Stimulated activated CD8-positive, alpha-beta memory T cell treated with anti-CD3 and anti-CD28 coated beads, Interleukin-7, amount 100 ng/mL, for 1 hour (primary cell): Measurements from ENCODE around the gene SLC25A48.

ENCODE experiments used
- DNase-seq, 2 donors: peaks; one replicate each; pipeline ENCODE4 v3.0.0-alpha.2; 2020; ENCODE audit warnings: low read depth in 2 of 2

The SLC25A48 gene

GRCh38 chr5:135834639-135835529, at the start of gene SLC25A48:
Gene SLC25A48 (plus strand): TSS chr5:135834663. CDS start chr5:135834848, 185 bp downstream.
- DNase-seq = no peak

GRCh38 chr5:135800656-135801055, 33.8 kb upstream of the SLC25A48 start:
- DNase-seq = no peak

- DNase-seq = no peak
Measured at GRCh38 chr5:135810188-135810943, 24.1 kb upstream of the SLC25A48 start.

GRCh38 chr5:135811007-135811406, 23.5 kb upstream of the SLC25A48 start:
- no peak for DNase-seq

- no peak for DNase-seq
Measured at GRCh38 chr5:135813758-135814157, 20.7 kb upstream of the SLC25A48 start.

GRCh38 chr5:135814316-135814715, 20.1 kb upstream of the SLC25A48 start:
- DNase-seq = no peak

- no peak for DNase-seq
Measured at GRCh38 chr5:135814812-135815211, 19.7 kb upstream of the SLC25A48 start.

GRCh38 chr5:135821061-135821801, 13.2 kb upstream of the SLC25A48 start:
- DNase-seq = no peak

GRCh38 chr5:135821802-135822201, 12.7 kb upstream of the SLC25A48 start:
- no peak for DNase-seq

- no peak for DNase-seq
Measured at GRCh38 chr5:135822286-135822685, 12.2 kb upstream of the SLC25A48 start.

GRCh38 chr5:135822959-135823358, 11.5 kb upstream of the SLC25A48 start:
- DNase-seq = no peak

GRCh38 chr5:135823881-135824280, 10.6 kb upstream of the SLC25A48 start:
- DNase-seq = no peak

- no peak for DNase-seq
Measured at GRCh38 chr5:135824541-135825041, 9.9 kb upstream of the SLC25A48 start.

- no peak for DNase-seq
Measured at GRCh38 chr5:135825373-135826220, 8.9 kb upstream of the SLC25A48 start.

- DNase-seq = no peak
Measured at GRCh38 chr5:135826221-135826525, 8.3 kb upstream of the SLC25A48 start.

- no peak for DNase-seq
Measured at GRCh38 chr5:135826994-135827671, 7.3 kb upstream of the SLC25A48 start.

GRCh38 chr5:135827965-135828781, 6.3 kb upstream of the SLC25A48 start:
- no peak for DNase-seq

- DNase-seq = no peak
Measured at GRCh38 chr5:135828782-135829127, 5.7 kb upstream of the SLC25A48 start.

- no peak for DNase-seq
Measured at GRCh38 chr5:135829179-135829578, 5.3 kb upstream of the SLC25A48 start.
